KOPT-K1 (cell line): ENCODE data around the gene TNNT2.

ENCODE experiments used
- H3K27ac ChIP-seq: fragments of 200-600 bp; sonication (generic); 2 replicates; pipeline ENCODE4 v1.5.1; 2016; ENCODE audit warnings: antibody characterized with exemption, mild to moderate bottlenecking, low read depth, low read length; ENCODE audit not compliant: poor library complexity, severe bottlenecking
- H3K36me3 ChIP-seq: fragments of 200-600 bp; sonication (generic); 2 replicates; pipeline ENCODE4 v1.5.1; 2017; ENCODE audit warnings: antibody characterized with exemption, mild to moderate bottlenecking, low read length, moderate library complexity; ENCODE audit not compliant: insufficient read depth
- H3K9me3 ChIP-seq: fragments of 200-600 bp; sonication (generic); 2 replicates; pipeline ENCODE4 v1.5.1; 2017; ENCODE audit warnings: antibody characterized with exemption, low read length, mild to moderate bottlenecking; ENCODE audit not compliant: insufficient read depth, poor library complexity, severe bottlenecking

The TNNT2 gene

GRCh38 chr1:201395936-201396335, 18.5 kb upstream of the TNNT2 start:
- no peaks in the 10 kb centered on the region for H3K36me3 ChIP-seq
- no peak overlapping the region for H3K27ac ChIP-seq
- no peaks in the 10 kb centered on the region for H3K9me3 ChIP-seq

- H3K27ac ChIP-seq, result no peak overlapping the region
- no peaks in the 10 kb centered on the region for H3K9me3 ChIP-seq
- H3K36me3 ChIP-seq, result no peaks in the 10 kb centered on the region
Measured at GRCh38 chr1:201394591-201394990, 17.1 kb upstream of the TNNT2 start.

GRCh38 chr1:201393076-201393475, 15.6 kb upstream of the TNNT2 start:
- H3K9me3 ChIP-seq, result no peaks in the 10 kb centered on the region
- H3K36me3 ChIP-seq, result no peaks in the 10 kb centered on the region
- H3K27ac ChIP-seq, result no peak overlapping the region

GRCh38 chr1:201391651-201392511, 14.4 kb upstream of the TNNT2 start:
- H3K9me3 ChIP-seq, result no peaks in the 10 kb centered on the region
- H3K36me3 ChIP-seq, result no peaks in the 10 kb centered on the region
- H3K27ac ChIP-seq, result no peak overlapping the region

- no peak overlapping the region for H3K27ac ChIP-seq
- no peaks in the 10 kb centered on the region for H3K36me3 ChIP-seq
- no peaks in the 10 kb centered on the region for H3K9me3 ChIP-seq
Measured at GRCh38 chr1:201391225-201391624, 13.7 kb upstream of the TNNT2 start.

- H3K27ac ChIP-seq, result no peak overlapping the region
- H3K9me3 ChIP-seq, result no peaks in the 10 kb centered on the region
- no peaks in the 10 kb centered on the region for H3K36me3 ChIP-seq
Measured at GRCh38 chr1:201389051-201389450, 11.6 kb upstream of the TNNT2 start.

- Histone ChIP-seq H3K36me3 (no peaks in the 10 kb centered on the region), H3K27ac (no peak overlapping the region), H3K9me3 (no peaks in the 10 kb centered on the region)
Measured at GRCh38 chr1:201386208-201386607, 8.7 kb upstream of the TNNT2 start.

- H3K9me3 ChIP-seq, result no peaks in the 10 kb centered on the region
Measured at GRCh38 chr1:201385299-201385891, 7.9 kb upstream of the TNNT2 start.

GRCh38 chr1:201384406-201384782, 6.9 kb upstream of the TNNT2 start:
- no peak overlapping the region for H3K27ac ChIP-seq
- H3K9me3 ChIP-seq, result no peaks in the 10 kb centered on the region
- H3K36me3 ChIP-seq, result no peaks in the 10 kb centered on the region

More at GRCh38 chr1:201385299-201385891, 7.9 kb upstream of the TNNT2 start:
- Histone ChIP-seq H3K27ac (no peak overlapping the region), H3K36me3 (no peaks in the 10 kb centered on the region)

GRCh38 chr1:201383647-201384405, 6.3 kb upstream of the TNNT2 start:
- Histone ChIP-seq H3K9me3 (no peaks in the 10 kb centered on the region), H3K36me3 (no peaks in the 10 kb centered on the region), H3K27ac (no peak overlapping the region)

GRCh38 chr1:201381130-201381529, 3.6 kb upstream of the TNNT2 start:
- Histone ChIP-seq H3K36me3 (no peaks in the 10 kb centered on the region), H3K27ac (no peak overlapping the region), H3K9me3 (no peaks in the 10 kb centered on the region)

- H3K9me3 ChIP-seq, result no peaks in the 10 kb centered on the region
- no peaks in the 10 kb centered on the region for H3K36me3 ChIP-seq
- H3K27ac ChIP-seq, result no peak overlapping the region
Measured at GRCh38 chr1:201379733-201380242, 2.3 kb upstream of the TNNT2 start.

- H3K27ac ChIP-seq, result no peak overlapping the region
- no peaks in the 10 kb centered on the region for H3K36me3 ChIP-seq
- no peaks in the 10 kb centered on the region for H3K9me3 ChIP-seq
Measured at GRCh38 chr1:201378804-201379203, 1.3 kb upstream of the TNNT2 start.

- no peaks in the 10 kb centered on the region for H3K36me3 ChIP-seq
- no peak overlapping the region for H3K27ac ChIP-seq
- H3K9me3 ChIP-seq, result no peaks in the 10 kb centered on the region
Measured at GRCh38 chr1:201376464-201377374, 761 bp downstream of the TNNT2 start.
